Stimulated activated CD8-positive, alpha-beta memory T cell treated with anti-CD3 and anti-CD28 coated beads, Interleukin-15, amount 100 ng/mL, for 4 hours (primary cell): ENCODE results near the gene RGS14.
"Not testable (repeated sequence)": the region's sequence is repeated elsewhere in the genome, so short reads cannot be mapped to it uniquely, and the experiment has no call there.

Source experiments
- DNase-seq, 2 donors: peaks; one replicate each; pipeline ENCODE4 v3.0.0-alpha.2; 2020; ENCODE audit warnings: low read depth in 2 of 2

Gene RGS14

GRCh38 chr5:177365845-177366527, 8.3 kb downstream of the RGS14 start:
- DNase-seq: no peak

- DNase-seq: no peak
Observed at GRCh38 chr5:177366528-177367322, 9.0 kb downstream of the RGS14 start.

GRCh38 chr5:177367323-177367848, 9.7 kb downstream of the RGS14 start:
- DNase-seq: no peak

- DNase-seq: no peak
Observed at GRCh38 chr5:177367981-177368868, 10.5 kb downstream of the RGS14 start.

GRCh38 chr5:177368869-177369644, 11.3 kb downstream of the RGS14 start:
- no peak for DNase-seq

- no peak for DNase-seq
Observed at GRCh38 chr5:177369645-177370440, 12.1 kb downstream of the RGS14 start.

- DNase-seq: peak in 1 of 2 donors; percentile 25
Observed at GRCh38 chr5:177370488-177371119, 12.9 kb downstream of the RGS14 start.

- no peak for DNase-seq
Observed at GRCh38 chr5:177371120-177372033, 13.7 kb downstream of the RGS14 start.

GRCh38 chr5:177372034-177372896, 14.5 kb downstream of the RGS14 start:
- DNase-seq: no peak

- no peak for DNase-seq
Observed at GRCh38 chr5:177372910-177373309, 15.2 kb downstream of the RGS14 start.

- DNase-seq: no peak
Observed at GRCh38 chr5:177373806-177374205, 16.1 kb downstream of the RGS14 start.

GRCh38 chr5:177374211-177374610, 16.5 kb downstream of the RGS14 start:
- no peak for DNase-seq

GRCh38 chr5:177375516-177375915, 17.8 kb downstream of the RGS14 start:
- DNase-seq: not testable (repeated sequence)

- no peak for DNase-seq
Observed at GRCh38 chr5:177376107-177376506, 18.4 kb downstream of the RGS14 start.

GRCh38 chr5:177377851-177378776, 20.4 kb downstream of the RGS14 start:
- DNase-seq: no peak
